Superior temporal gyrus (tissue), 1 donor: ENCODE measurements around the gene KCNIP1.
A peak's percentile ranks its signal among the peaks of the same experiment; 100 is the strongest.

ENCODE experiments used
- DNase-seq: peaks from one replicate; pipeline ENCODE4 v3.0.0-alpha.2; 2016; ENCODE audit errors: extremely low spot score

The KCNIP1 gene

DNA sequence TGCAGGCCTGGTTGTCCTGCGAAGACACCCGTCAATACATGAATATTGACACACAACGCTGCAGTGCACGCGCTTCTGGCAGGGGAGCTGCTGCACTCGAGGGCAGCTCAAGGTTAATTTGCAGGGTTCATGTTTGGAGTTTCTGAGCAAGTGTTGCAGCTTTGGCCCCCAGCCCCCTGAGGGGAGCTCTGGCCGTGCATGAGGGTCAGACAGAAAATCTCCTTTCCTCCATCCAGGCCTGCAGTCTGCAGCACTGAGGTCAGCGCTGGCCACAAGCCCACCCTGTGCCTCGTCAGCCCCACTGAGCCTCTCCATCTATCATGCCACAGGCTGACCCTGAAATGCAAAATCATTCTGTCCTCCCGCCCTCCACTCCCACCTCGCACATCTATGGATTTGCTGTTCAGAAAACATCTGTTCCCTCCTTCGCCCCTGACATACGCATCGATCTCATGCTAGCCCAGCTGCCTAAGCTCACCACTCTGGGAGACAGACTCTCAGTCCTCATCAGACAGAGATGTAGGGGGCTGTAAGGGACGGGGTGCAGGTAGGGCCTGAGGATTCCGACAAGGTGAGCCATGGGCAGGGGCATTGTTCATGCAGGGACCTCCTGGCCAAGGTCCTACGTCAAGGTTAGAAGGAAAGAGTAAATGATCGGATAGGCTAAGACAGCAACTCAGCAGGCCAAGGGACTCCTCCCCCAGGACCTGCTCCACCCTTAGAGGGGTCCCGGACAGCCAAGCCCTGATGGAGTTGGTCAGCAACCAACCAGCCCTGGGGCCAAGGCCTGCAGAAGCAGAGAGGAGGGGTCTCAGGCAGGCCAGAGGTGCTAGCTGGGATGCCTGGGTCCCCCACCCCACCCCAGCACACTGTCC lies 125.1 kb downstream of the KCNIP1 start:
- no peak for DNase-seq

DNA sequence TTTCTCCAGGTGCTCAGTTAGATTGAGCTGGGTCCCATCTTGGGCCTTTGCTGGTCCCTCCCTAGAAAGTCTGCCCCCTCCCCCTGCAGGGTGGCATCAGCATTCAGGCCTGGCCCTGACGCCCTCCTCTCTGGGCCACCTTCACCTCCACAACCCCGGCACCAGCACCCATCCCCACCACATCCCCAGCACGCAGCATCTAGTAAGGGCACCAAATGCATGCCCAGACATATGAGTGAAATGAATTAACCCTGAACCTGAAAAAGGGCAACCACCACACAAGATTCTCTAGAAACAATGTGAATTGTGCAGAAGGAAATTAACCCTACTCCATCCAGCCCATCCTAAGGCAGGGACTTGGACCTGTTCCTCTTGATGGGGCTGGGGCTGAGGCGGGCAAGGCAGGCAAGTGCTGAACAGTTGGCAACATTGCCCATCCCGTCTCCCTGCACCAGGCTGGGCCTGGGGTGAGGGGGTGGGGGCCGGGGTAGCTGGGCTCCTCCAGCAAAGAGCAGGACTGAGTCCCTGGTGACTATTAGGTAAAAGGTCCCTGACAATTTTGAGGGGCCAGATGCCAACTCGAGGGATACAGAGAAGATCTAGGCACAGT lies 125.9 kb downstream of the KCNIP1 start:
- no peak for DNase-seq

DNA sequence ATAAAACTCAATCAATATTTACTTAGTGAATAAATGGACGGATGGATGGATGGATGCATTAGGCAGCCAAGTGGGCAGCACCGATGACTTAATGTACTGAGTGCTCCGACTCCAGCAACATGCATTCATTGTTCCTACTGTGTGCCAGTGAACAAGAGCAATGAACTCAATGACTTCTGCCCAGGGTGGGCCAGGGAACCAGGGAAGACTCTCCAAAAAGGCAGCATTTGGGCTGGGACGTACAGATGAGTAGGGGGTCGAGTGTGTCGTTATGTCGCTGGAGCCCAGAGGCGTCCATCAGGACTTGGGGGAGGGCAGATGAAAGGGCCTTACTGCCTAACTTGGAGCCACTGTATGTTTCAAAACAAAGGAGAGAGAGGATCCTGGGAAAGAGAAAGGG lies 126.4 kb downstream of the KCNIP1 start:
- no peak for DNase-seq

DNA sequence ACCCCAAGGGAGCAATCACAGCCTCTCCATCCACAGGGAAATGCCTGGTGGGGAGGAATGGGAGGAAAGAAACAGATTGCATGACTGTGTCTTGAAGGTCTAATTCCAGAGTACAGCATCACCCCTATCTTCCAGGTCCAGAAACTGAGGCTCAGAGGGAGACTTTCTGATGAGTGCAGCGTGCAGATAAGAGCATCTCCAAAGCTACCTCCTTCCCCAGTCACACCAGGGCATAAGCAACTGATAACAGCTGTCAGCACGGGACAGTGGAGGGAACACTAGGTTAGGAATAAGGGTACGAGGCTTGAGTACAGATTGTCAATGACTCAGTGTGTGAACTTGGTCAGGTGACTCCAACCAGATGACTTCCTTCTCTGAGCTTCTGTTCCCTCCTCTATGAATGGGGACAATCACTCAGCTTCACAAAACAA lies 126.9 kb downstream of the KCNIP1 start:
- peak; percentile 79 for DNase-seq

DNA sequence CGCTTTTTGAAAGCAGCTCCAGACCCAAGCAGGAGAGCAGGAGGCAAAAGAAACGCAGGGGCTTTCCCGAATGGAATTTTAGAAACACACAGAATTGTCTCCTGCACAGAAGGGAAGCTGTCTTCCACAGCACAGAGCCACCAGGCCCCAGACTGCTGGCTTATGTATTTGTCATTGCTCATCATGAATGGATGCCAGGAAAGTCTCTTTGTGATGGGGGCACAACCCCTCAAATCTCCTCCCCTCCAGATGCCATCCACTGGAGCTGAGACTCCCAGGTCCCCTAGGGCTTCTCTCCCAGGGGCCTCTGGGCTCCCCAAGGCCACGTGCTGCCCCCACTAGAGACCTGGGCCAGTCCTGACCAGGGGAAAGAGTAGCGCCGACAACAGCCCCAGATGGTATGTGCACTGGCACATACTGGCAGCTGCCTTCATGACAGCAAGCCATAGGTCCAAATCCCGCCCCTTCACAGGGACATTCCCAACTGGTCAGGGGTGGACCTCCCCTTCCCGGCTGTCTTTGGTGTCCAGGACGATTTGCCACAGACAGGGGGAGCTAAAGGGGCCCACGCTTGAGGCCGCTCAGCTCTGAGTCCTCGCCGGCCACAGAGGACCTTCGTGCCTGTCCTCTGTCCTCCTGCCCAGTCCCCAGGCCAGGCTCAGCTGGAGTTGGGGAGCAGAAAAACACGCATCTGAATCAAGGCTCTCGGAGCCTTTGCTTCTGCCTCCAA lies 127.8 kb downstream of the KCNIP1 start:
- DNase-seq = peak; percentile 51

DNA sequence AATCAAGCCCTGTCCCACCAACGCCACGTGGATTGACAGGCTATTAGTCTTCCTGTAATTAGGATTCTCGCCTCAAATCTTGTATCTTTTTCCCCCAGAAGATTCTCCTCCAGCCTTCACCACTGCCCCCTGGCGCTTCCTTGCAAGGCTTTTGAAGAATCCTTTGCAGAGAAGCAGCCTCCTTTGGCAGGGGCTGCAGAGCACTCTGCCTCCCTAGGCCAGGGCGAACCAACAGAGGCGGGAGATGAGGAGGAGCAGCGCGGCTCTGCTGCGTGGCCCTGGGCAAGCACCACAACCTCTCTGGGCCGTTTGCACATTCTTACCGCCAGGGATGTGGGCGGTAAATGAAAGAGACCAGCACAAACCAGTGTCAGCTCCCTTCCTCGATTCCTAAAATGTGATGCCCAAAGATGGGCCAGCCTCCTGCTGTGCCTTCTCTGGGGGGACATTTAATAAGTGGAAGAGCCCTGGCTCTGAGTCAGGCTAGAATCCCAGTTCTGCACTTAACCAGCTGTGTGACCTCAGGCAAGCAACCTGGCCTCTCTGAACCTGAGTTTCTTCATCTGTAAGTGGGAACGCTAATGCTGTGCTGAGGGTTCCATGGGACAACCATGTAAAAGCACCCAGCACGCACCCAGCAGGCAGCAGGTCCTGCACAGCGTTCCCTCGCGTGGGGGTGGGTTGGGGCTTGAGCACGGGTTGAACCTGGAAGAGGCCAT lies 128.6 kb downstream of the KCNIP1 start:
- no peak for DNase-seq

DNA sequence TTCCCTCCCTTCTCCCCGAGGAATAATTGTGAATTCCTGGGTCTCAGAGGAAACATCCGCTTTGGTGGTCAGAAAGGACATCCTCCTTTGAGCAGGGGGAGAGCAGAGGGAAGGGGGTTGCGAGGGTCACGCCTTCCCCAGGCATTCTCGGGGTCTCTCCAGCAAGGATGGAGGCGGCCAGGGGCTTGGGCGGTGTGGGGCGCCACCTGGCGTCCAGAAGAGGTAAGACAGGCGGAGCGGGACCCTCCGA lies 129.1 kb downstream of the KCNIP1 start:
- DNase-seq = peak; percentile 74

DNA sequence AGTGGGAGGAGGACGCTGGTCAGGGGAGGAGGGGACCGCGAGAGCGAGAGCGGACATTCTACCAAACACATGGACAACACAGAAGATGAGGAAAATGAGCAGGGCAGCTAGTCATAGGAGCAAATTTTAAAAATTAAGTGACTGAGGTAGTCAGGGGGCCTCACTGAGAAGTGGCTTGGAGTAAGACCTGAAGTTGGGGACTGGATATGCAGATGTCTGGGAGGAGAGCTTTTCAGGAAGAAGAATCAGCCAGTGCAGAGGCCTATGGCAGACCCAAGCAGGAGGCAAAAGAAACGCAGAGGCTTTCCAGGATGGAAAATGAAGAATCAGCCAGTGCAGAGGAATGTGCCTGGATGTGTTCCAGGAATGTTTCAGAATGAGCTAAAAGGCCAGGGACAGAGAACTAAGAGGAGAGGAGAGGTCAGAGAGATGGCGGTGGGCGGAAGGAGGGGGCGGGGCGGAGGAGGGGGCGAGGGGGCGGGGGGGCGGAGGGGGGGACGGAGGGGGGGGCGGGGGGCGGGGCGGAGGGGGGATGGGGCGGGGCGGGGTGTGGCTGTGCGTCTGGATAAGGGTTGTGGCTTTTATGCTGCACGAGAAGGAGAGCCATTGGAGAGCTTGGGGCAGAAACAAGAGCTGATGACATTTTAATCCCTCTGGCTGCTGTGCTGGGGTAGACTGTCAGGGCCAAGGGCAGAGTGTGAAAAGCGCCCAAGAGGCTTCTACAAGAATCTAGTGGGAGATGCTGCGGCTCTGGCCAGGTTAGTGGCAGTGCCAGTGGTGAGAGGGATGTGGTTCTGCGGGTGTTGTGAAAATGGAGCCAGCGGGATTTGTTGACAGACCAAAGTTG lies 129.6 kb downstream of the KCNIP1 start:
- DNase-seq = no peak

DNA sequence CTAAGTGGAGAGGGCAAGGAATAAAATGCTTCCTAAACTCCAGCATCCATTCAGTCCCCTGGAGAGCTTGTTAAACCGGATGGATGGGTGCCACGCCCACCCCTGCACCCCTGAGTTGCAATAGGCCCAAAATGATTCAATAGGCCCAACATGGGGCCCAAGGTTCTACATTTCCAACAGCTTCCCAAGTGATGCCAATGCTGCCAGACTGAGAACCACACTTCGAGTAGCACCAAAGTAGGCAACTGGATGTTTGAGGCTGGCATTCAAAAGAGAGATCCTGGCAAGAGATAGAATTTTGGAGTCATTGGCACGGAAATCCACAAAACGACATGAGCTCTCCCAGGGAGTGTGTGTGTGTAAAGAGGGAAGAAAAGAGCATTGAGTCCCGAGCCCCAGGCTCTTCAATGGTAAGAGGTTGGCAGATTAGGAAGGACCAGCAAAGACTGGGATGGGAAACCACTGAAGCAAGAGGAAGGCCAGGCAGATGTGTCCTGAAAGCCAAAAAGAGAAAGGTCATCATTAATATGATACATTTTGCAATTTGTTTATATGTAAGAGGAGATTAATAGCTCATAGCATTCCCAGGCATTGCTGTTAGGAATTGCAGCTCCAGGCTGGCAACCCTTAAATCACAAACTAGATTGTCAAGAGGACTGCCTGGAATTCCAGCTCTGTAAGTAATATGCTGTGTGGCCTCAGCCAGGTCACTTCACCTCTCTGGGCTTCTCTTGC lies 130.6 kb downstream of the KCNIP1 start:
- no peak for DNase-seq

DNA sequence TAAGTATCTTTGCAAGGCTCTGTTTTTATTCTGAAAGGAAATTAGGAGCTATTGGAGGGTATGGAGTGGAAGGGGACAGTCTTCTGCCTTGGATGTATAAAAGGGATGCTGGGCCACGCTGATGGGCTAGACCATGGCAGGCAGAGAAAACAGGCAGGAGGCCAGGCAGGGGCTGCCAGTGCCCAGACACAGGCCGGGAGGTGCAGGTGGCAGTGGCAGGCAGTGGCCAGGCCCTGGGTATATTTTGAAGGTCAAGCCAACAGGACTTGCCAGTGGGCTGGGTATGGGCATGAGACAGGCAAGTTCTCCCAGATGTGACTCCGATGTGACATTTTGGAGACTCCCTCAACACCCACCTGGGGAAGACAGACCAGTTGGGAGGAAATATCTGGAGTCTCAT lies 131.9 kb downstream of the KCNIP1 start:
- DNase-seq = no peak

DNA sequence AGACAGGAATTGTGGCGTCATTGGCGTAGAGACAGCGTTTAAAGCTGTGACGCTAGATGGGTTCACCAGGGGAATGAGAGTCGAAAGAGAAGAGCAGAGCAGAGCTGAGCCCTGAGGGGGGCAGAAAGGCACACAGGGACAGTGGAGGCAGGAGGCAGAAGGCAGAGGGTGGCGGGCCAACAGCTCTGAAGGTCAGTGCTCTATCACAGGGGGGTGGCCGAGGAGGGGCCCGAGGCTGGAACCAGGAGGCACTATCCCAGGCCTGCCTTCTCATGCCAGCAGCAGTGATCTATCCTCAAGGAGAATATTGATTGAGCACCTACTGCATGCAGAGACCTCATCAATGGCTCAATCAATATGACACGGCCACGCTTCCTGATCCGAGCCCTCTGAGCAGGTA lies 132.4 kb downstream of the KCNIP1 start:
- no peak for DNase-seq

DNA sequence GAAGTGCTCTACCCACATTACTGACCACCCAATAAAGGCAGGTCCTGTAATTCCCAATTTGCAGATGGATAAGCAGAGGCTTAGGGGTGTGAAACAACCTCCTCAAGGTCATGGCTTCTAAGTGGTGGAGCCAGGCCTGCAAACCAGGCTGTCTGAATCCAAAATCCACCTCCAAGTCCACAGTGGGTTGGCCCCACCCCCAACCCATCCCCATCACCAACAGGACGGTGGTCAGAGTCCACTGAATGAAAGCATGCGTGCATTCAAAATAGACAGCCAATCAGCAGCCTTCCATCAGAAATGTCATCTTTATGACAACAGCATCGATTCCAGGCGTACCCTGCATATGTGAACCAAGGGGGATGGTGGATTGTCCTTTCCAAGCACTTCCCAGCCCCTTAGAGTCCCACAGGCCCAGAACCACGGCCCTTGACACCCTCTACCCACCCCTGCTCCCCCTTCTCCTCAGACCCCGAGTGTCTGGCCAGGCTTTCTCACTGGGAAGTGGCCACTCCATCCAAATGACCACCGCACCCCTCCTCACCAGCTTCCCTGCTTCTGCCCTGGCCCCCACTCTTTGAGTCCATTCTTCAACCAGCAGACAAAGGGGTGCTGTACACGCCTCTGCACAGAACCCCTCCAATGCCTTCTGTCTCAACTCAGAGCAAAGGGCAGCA lies 133.1 kb downstream of the KCNIP1 start:
- no peak for DNase-seq

DNA sequence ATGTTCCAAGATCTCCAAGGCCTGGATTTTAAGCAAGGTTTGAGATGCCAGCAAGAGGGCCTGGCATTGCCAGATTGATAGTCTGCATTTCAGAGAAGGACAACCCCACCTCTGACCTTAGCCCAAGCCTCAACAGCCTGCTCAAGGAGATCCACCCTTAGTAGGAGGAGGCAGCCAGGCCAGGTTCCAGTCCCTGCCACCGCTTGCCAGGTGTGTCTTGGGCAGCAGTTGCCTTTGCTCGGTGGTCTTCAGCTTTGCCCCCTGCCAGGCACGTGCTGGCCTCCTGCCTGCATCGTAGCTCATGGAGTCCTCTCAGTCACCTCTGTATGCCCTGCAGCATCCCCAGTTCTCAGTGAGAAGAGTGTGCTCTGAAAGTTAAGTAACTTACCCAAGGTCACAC lies 134.2 kb downstream of the KCNIP1 start:
- no peak for DNase-seq

DNA sequence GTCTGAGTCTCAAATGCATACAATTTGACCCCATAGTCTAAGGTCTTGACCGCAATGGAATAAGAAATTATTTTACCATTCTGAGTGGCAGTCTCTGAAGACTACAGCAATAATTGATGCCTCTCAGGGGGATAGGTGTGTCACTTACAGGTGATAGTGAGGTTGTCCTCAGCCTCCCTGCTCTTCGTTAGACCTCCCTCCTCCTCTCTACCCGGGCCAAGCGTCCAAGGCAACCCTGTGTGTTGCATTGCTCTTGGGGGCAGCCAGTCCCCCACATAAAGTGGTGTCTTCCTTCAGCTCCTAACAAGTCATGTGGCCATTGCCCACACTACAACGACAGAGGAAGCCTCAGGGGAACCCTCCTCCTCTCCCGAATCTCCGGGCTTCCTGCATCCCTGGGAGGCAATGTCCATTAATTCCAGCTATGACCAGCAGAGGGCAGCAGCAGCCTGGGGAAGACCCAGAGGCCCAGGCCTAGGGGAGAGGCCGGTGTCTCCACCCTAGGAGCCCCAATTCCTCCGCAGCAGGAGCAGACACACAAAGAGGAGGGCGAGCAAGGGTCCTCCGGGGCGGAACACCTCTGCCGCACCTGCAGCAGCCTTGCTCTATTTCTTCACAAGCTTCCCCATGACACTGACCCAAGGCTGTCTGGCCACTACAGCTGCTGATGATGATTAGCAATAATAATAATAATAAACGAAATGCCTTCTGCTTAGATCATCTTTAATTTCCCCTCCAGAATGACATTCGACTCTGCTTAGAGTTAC lies 134.8 kb downstream of the KCNIP1 start:
- peak; percentile 81 for DNase-seq

DNA sequence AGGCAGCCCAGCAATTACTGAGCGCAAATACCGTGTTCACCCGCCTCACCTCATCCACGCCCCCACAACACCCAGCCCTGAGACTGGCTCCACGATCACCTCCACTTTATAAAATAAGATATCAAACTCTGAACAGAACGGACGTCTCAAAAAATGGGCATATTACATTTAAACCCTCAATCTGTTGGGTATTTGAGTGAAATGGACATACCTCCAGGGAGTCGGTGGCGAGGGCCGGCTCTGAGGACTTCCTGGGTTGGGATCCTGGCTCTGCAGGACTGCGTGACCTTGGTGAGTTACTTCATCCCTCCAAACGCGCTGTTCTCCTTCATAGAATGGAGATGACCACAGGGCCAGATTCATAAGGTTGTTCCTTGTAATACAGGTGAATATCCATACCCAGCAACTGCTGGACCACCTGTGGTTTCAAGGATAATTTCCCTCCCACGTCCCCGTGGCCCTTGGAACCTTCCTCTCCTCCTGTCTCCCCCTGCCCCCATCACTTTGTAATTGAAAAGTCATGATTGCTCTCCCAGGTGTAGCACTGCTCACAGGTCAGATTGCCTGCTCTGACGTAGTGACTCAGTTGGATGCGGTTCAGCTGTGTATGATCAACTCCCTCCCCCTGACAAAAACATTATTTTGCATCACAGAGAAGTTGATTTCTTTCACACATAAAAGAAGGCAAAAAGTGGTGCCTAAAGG lies 135.6 kb downstream of the KCNIP1 start:
- DNase-seq = no peak

DNA sequence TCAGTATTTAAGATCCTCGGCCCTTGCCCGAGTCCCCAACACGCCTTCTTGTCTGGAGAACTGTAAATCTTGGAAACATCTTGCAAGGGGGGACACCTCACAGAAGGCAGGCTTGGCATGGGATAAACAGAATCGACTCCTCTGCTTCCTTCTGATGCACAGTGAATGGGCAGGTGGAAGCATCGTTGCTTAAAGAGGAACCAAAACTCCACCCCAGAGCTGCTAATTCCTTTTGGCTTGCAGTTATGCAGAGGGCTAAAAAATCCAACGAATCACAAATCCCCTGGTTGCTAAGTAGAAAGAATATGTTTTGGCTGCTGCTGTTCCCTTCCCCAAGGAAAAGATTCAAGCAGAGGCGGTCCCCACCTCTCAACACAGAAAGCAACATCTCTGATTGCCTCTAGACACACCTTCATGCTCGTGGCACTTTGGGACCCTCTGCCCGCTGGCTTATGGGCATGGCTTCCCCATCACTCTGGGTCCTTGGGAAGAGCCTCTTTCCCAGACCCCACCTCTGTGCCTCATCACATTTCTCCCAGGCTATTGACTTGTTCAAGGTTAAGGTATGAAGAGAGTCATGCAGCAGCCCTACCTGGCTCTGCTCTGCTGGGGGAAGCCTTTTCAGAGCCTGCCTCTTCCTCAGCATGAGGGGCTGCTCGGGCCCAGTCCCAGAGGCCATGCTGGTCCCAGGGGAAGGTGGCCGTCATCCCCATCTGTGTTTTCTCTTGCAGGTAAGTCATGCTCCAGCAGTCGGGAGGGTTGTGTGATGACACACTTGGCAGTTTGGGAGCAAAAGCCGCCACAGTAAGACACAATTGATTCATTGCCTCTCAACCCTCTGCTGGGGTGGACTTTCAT lies 137.1 kb downstream of the KCNIP1 start:
- no peak for DNase-seq

DNA sequence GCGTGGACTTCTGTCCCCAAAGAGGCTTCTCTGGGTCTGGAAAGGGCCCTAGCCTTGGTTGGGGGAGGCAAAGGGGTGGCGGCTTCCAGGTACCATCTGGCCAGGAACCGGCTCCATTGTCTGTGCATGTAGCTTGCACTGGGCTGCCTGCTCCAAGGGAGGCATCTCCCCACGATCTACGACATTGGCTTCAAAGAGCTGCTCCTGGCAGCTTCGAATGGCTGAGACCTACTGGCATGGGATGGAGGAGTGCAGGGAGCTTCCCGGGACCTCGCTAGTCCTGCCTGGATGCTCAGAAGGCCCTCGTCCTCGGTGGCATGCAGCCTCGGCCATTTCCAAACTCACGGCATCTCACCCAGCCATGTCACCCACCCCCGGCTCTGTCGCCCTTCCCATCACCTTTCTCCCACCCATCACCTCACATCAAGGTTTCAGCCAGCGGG lies 137.8 kb downstream of the KCNIP1 start:
- no peak for DNase-seq
